CD4-positive, alpha-beta T cell treated with Interleukin-6 for 4 hours (primary cell): ENCODE data around the gene PPDPF.
"Not testable (repeated sequence)": the region's sequence is repeated elsewhere in the genome, so short reads cannot be mapped to it uniquely, and the experiment has no call there.

ENCODE experiments used
- DNase-seq: peaks from one replicate; pipeline ENCODE4 v3.0.0-alpha.2; 2020; ENCODE audit warnings: mixed read lengths

Gene PPDPF

DNA sequence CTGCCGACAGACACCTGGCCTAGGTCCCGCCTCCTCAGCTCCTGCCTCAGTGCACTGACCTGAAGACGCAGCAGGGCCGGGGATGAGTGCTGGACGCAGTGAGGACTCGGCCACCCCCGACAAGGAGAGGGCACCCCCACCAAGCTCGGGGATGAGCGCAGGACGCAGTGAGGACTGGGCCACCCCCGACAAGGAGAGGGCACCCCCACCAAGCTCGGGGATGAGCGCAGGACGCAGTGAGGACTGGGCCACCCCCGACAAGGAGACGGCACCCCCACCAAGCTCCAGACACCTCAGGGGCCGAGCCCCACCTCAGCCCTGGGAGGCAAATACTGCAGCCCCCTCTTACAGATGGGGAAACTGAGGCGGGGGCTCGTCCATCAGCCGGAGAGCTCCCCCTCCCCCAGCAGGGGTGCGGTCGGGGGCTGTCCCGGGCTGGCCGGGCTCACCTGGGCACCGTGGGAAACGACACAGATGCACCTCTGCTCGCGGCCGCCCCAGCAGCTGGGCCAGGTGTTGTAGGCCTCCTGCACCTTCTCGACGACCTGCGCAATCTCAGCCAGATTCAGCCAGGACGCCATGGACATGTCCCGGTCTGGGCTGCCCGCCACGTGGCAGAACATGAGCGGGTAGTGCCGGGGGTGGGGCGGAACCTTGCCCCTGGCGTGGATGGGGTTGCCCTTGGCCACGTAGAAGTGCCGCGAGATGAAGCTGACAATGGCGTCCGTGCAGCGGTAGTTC lies 46.0 kb downstream of the PPDPF start:
- no peak for DNase-seq

DNA sequence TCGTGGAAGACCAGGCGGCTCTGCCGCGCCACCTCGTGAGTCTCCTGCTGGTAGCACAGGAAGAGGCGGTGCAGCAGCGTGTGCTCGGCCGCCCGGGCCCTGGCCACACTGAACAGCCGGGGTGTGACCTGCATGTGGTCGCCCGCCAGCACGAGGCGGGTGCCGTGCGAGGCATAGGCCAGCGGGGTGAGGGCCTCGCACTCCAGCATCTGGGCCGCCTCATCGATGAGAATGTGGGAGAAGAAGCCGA lies 46.5 kb downstream of the PPDPF start:
- DNase-seq, result peak; percentile 8

- peak; percentile 62 for DNase-seq
These were observed 47.0 kb downstream of the PPDPF start for GRCh38 chr20:63567386-63568169.

DNA sequence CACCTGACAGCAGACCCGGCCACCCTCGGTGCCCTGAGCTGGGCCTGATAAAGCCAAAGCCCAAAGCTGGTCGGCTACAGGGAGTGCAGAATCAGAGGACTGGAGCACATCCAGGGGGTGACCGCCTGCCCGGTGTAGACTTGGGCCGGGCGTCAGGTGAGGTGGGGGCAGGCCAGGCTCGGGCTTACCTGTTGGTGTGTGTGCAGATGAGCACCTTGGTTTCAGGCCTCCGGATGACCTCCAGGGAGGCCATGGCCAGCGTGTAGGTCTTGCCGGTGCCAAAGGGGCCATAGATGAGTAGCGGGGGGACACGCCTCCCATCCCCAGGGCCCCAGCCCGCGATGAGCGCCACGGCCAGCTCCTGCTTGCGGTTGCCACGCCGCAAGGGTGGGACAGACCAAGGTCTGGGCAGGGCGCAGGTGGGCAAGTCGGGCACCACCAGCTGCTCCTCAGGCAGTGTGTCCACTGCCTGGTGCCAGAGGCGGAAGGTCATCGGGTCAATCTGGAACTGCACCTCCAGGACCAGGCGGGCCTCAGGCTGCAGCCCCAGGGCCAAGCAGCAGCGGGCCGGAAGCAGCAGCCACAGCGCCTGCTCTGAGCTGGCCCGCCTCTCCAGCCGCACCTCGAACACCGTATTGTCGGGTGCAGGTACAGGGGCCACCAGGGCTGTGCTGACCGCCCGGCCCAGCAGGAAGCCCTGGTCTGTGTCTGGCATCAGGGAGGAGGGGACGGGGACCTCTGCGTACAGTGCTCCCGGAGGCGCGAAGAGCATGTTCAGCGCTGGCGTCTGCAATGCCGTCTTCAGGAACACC lies 47.8 kb downstream of the PPDPF start:
- peak; percentile 32 for DNase-seq

DNA sequence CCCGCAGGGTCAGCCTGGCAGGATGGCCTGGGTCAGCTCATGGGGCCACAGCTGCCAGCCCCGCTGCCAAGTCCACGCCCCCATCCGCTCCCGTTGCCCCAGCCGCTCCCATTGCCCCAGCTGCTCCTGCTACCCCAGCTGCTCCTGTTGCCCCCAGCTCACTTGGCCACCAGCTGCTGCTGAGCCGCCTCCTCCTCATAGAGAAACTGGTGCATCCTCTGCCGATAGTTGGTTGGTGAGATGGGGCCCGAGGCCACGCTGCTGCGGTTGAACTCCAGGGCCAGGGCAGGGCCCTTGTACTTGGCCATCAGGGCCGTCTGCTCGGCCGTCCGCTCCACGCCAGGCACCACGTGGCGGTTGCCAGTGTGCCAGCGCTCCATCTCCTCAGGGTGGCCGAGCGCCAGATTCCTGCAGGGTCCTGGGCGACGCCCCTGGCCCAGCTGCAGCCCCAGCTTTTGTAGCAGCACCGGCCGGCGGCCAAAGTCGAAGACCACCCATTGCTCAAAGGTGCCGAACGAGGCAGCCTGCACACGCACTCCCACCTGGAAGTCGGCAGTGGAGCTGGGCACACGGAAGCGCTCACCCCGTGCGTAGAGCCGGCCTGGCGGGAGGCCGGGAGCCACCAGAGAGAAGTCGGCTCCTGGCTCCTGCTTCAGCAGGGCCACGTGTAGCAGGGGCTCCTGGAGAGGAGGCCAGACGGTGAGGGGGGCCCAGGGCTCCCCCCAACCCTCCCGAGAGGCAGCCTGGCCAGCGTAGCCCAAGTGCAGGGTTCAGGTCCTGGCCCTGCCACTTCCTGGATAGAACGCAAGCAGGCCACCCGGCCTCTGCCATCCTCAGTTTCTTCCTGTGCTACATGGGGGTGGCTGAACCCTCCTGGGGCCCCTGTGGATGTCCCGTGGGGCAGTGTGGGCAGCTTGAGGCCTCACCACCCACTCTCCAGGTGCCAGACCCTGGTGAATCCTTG lies 48.7 kb downstream of the PPDPF start:
- DNase-seq, result no peak

DNA sequence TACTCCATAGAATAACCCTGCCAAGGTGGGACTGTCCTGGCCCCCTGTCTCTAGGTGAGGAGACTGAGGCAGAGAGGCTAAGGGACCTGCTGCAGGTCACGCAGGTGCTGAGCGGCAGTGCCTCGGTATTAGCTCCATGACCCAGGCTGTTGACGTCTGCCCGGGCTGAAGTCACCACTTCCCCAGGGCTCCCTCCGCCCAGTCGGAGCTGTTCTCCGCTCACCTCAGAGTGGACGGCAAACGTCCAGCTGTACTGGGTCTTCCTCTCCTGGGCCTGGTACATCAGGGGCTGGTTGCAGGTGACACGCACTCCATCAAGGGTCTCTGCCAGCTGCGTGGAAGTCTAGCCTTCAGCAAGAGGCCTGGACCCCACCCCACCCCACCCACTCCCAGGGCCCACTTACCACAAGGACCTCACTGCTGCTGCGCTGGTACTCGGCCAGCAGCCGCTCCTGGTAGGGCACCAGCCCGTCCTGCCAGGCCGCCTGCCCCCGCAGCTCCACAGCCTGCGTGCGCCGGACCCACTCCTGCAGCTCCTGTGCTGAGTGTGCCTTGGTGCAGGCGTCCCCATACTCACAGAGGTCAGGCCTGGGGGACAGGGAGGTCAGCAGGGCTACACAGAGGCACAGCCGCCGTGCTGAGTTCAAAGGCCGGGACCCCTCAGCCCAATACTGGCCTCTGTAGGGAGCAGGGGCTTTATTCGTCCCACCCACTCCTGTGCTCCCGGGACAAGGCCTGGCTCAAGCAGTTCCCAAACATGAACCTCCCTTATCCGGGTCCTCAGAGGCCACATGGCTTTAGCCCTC lies 49.9 kb downstream of the PPDPF start:
- no peak for DNase-seq

DNA sequence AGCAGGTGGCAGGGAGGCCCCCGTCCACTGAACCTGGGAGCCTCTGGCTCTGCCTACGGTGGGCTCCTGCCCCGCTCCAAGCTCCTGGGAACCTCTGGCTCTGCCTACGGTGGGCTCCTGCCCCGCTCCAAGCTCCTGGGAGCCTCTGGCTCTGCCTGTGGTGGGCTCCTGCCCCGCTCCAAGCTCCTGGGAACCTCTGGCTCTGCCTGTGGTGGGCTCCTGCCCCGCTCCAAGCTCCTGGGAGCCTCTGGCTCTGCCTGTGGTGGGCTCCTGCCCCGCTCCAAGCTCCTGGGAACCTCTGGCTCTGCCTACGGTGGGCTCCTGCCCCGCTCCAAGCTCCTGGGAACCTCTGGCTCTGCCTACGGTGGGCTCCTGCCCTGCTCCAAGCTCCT lies 50.5 kb downstream of the PPDPF start:
- DNase-seq, result not testable (repeated sequence)
